Vagina (tissue), 2 donors: Measurements from ENCODE around the gene GLYATL1B.

ENCODE experiments used
- CTCF ChIP-seq, 3 experiments: fragments of 450-650 bp in 2 of 3; fragments of 200-600 bp in 1 of 3; sonication (generic) in 1 of 3; IDR thresholded peaks; one replicate each; pipeline ENCODE4 v1.5.1; 2017 to 2019; ENCODE audit warnings: antibody characterized with exemption in 3 of 3, mild to moderate bottlenecking in 2 of 3, moderate library complexity in 2 of 3
- POLR2A ChIP-seq, 2 donors: fragments of 450-650 bp; IDR thresholded peaks; one replicate each; pipeline ENCODE4 v1.6.1; 2017; ENCODE audit warnings: antibody characterized with exemption in 2 of 2, mild to moderate bottlenecking in 2 of 2, moderate library complexity in 2 of 2
- POLR2AphosphoS5 ChIP-seq, 2 donors: sonication (generic); formaldehyde crosslinking; IDR thresholded peaks; one replicate each; pipeline ENCODE4 v1.9.0; 2017; ENCODE audit warnings: antibody characterized with exemption in 2 of 2, mild to moderate bottlenecking in 2 of 2, low read depth in 1 of 2; ENCODE audit not compliant: insufficient read depth in 1 of 2

- TF ChIP-seq POLR2A (IDR thresholded peaks at IDR 0.05) = no peak
- TF ChIP-seq CTCF (IDR thresholded peaks at IDR 0.05) = peak in 2 of 3 experiments; percentile 18 to 36
- TF ChIP-seq POLR2AphosphoS5 (IDR thresholded peaks at IDR 0.05; ENCODE audit: insufficient read depth in 1 of 2, low read depth in 1 of 2) = no peak
These were observed 32.7 kb upstream of the GLYATL1B start for GRCh38 chr11:59053387-59053786.
